K562 (cell line): ENCODE measurements around the gene EMX1. TPM values are rescaled to one million over a fixed set of nuclear protein-coding genes. Genes with fewer than 3 reads are reported as not detected.

Experiments
- ATAC-seq: fragments of 200-7000 bp; cut with Tn5 transposase; 3 replicates; pipeline ENCODE4 v1.9.1; 2020; ENCODE audit warnings: moderate library complexity
- BruUV-seq: library from RNA; stranded (reverse); fragments of 400-500 nt; replicated peaks from 2 replicates; lab custom pipeline; 2021; lab: Mats Ljungman, UMichigan
- CTCF ChIA-PET: fragments of 300-600 bp; formaldehyde crosslinking; extraction: SDS; loops from one replicate; lab custom pipeline; 2021; ENCODE audit warnings: low intra/inter-chr PET ratio; lab: Yijun Ruan, JAX
- POLR2A ChIA-PET: fragments of 300-600, 350-650 bp; sonication (Branson Sonifier 250); formaldehyde crosslinking; extraction: SDS; loops from one replicate; lab custom pipeline; 2021; ENCODE audit warnings: antibody characterized with exemption, inconsistent platforms; lab: Yijun Ruan, JAX
- DNase-seq, 4 experiments: peaks; one replicate each; pipeline versions ENCODE4 v3.0.0 to v3.0.0-alpha.2; 2011 to 2018; ENCODE audit warnings: low spot score in 3 of 4, mixed read lengths in 3 of 4; ENCODE audit errors: extremely low read depth in 1 of 4
- FAIRE-seq: peaks from 2 replicates; lab custom pipeline; 2011; peaks lifted over from hg19 to GRCh38; lab: Jason Lieb, UNC
- H2AFZ ChIP-seq: 2 replicates; pipeline ENCODE4 v1.6.0; 2011; ENCODE audit warnings: low read depth, low read length, control low read depth, inconsistent platforms
- H3K27ac ChIP-seq: fragments of 200-600 bp; 3 replicates; pipeline ENCODE4 v1.8.0; 2011; ENCODE audit warnings: low read depth, mild to moderate bottlenecking, control low read depth, inconsistent platforms, low read length, moderate library complexity, mixed read lengths; ENCODE audit errors: extremely low read depth
- H3K27me3 ChIP-seq, 2 experiments: fragments of 300-600 bp in 1 of 2; 2 replicates in 1 of 2; 3 replicates in 1 of 2; pipeline versions ENCODE4 v1.6.0 to v1.8.0; 2011; ENCODE audit warnings: inconsistent platforms in 2 of 2, low read length in 2 of 2, mild to moderate bottlenecking in 1 of 2, mixed read lengths in 1 of 2, moderate library complexity in 1 of 2; ENCODE audit not compliant: control insufficient read depth in 2 of 2, insufficient read depth in 2 of 2
- H3K36me3 ChIP-seq: fragments of 300-600 bp; 3 replicates; pipeline ENCODE4 v1.8.0; 2011; ENCODE audit warnings: mild to moderate bottlenecking, low read length, inconsistent platforms; ENCODE audit not compliant: control insufficient read depth, insufficient read depth
- H3K4me1 ChIP-seq, 2 experiments: fragments of 200-600 bp in 1 of 2; replicated peaks in 1 of 2; 2 replicates in 1 of 2; 3 replicates in 1 of 2; pipeline versions ENCODE4 v1.5.1 to v1.8.0; 2011; ENCODE audit warnings: inconsistent platforms in 2 of 2, low read length in 2 of 2, mild to moderate bottlenecking in 1 of 2, mixed read lengths in 1 of 2, moderate library complexity in 1 of 2; ENCODE audit not compliant: control insufficient read depth in 2 of 2, insufficient read depth in 2 of 2
- H3K4me2 ChIP-seq: 2 replicates; pipeline ENCODE4 v1.6.1; 2011; ENCODE audit warnings: low read length, control low read depth, inconsistent platforms, mixed read lengths; ENCODE audit not compliant: insufficient read depth
- H3K4me3 ChIP-seq: fragments of 200-600 bp; sonication (generic), shearing (Covaris generic); 2 replicates; pipeline ENCODE4 v1.5.1; 2016; ENCODE audit warnings: control low read depth, inconsistent platforms
- H3K79me2 ChIP-seq: fragments of 200-600 bp; 3 replicates; pipeline ENCODE4 v1.8.0; 2011; ENCODE audit warnings: low read length, inconsistent platforms; ENCODE audit not compliant: control insufficient read depth, insufficient read depth
- H3K9ac ChIP-seq, 2 experiments: 2 replicates each; pipeline versions ENCODE4 v1.6.0 to v1.6.1; 2011; ENCODE audit warnings: low read depth in 2 of 2, low read length in 2 of 2, control low read depth in 1 of 2, inconsistent platforms in 1 of 2, mild to moderate bottlenecking in 1 of 2, mixed read lengths in 1 of 2; ENCODE audit not compliant: insufficient read depth in 1 of 2
- H3K9me1 ChIP-seq: one replicate; pipeline ENCODE4 v1.6.0; 2011; ENCODE audit warnings: inconsistent platforms, mild to moderate bottlenecking, low read length, moderate library complexity; ENCODE audit not compliant: control insufficient read depth, insufficient read depth
- H3K9me3 ChIP-seq: replicated peaks from 2 replicates; pipeline ENCODE4 v1.5.1; 2011; ENCODE audit warnings: low read depth, low read length, inconsistent platforms; ENCODE audit not compliant: control insufficient read depth, insufficient read depth
- H4K20me1 ChIP-seq: replicated peaks from 2 replicates; pipeline ENCODE4 v1.6.1; 2011; ENCODE audit warnings: low read length, inconsistent platforms, mixed read lengths; ENCODE audit not compliant: control insufficient read depth, insufficient read depth
- ARID3A ChIP-seq: IDR thresholded peaks from 2 replicates; pipeline ENCODE4 v1.6.1; 2012; ENCODE audit warnings: low read depth, low read length, improper control_type of control experiment, borderline replicate concordance
- ARNT ChIP-seq, 2 experiments: fragments of 450-650 bp; IDR thresholded peaks; 2 replicates each; pipeline ENCODE4 v1.6.1; 2016; ENCODE audit warnings: mild to moderate bottlenecking in 1 of 2
- BMI1 ChIP-seq: fragments of 150-350 bp; IDR thresholded peaks from 2 replicates; pipeline ENCODE4 v1.6.1; 2014; ENCODE audit warnings: low read length
- CBFB ChIP-seq: sonication (generic); formaldehyde crosslinking; IDR thresholded peaks from 2 replicates; pipeline ENCODE4 v1.4.0; 2020; ENCODE audit warnings: mild to moderate bottlenecking, missing genetic modification reagents
- COPS2 ChIP-seq: fragments of 450-650 bp; conservative IDR thresholded peaks from 2 replicates; pipeline ENCODE4 v1.6.1; 2016; ENCODE audit warnings: mild to moderate bottlenecking, moderate library complexity
- CTBP1 ChIP-seq: fragments of 450-650 bp; IDR thresholded peaks from 2 replicates; pipeline ENCODE4 v1.6.1; 2016; ENCODE audit warnings: borderline replicate concordance
- CXXC5 ChIP-seq: fragments of 250-450 bp; sonication (Bioruptor Pico); IDR thresholded peaks from 2 replicates; pipeline ENCODE4 v1.8.0; 2022; ENCODE audit warnings: inconsistent platforms, mild to moderate bottlenecking, moderate library complexity
- FOXK1 ChIP-seq: sonication (generic); formaldehyde crosslinking; IDR thresholded peaks from 2 replicates; pipeline ENCODE4 v1.8.0; 2022; ENCODE audit warnings: missing genetic modification reagents, mild to moderate bottlenecking, borderline replicate concordance
- HOXB6 ChIP-seq: fragments of 250-450 bp; sonication (Bioruptor Pico); IDR thresholded peaks from 2 replicates; pipeline ENCODE4 v1.5.1; 2022; ENCODE audit warnings: mild to moderate bottlenecking, borderline replicate concordance
- MYBL2 ChIP-seq, 2 experiments: fragments of 450-650 bp in 1 of 2; sonication (generic) in 1 of 2; formaldehyde crosslinking in 1 of 2; IDR thresholded peaks; 2 replicates each; pipeline versions ENCODE4 v1.6.1 to v1.8.1; 2017 to 2022; ENCODE audit warnings: borderline replicate concordance in 1 of 2, inconsistent platforms in 1 of 2, low read depth in 1 of 2, mild to moderate bottlenecking in 1 of 2, missing genetic modification reagents in 1 of 2, moderate library complexity in 1 of 2
- NEUROD1 ChIP-seq: fragments of 150-350 bp; IDR thresholded peaks from 2 replicates; pipeline ENCODE4 v1.6.1; 2014; ENCODE audit warnings: borderline replicate concordance, low read length, low read depth; ENCODE audit not compliant: partially characterized antibody
- NUFIP1 ChIP-seq: fragments of 450-650 bp; IDR thresholded peaks from 2 replicates; pipeline ENCODE4 v1.6.1; 2018; ENCODE audit not compliant: partially characterized antibody
- PCBP1 ChIP-seq: fragments of 200-400 bp; formaldehyde crosslinking; IDR thresholded peaks from 2 replicates; pipeline ENCODE4 v1.6.1; 2018; ENCODE audit warnings: mild to moderate bottlenecking, low read depth, low read length; ENCODE audit not compliant: poor library complexity, severe bottlenecking
- PRPF4 ChIP-seq: fragments of 200-400 bp; formaldehyde crosslinking; IDR thresholded peaks from one replicate; pipeline ENCODE4 v1.6.1; 2017; ENCODE audit warnings: low read length, low read depth, mild to moderate bottlenecking; ENCODE audit not compliant: insufficient read depth, poor library complexity, severe bottlenecking
- SAFB ChIP-seq: fragments of 200-400 bp; formaldehyde crosslinking; IDR thresholded peaks from 2 replicates; pipeline ENCODE4 v1.6.1; 2017; ENCODE audit warnings: low read depth, low read length, borderline replicate concordance
- TCF3 ChIP-seq: sonication (generic); formaldehyde crosslinking; IDR thresholded peaks from 2 replicates; pipeline ENCODE4 v1.4.0; 2020; ENCODE audit warnings: mild to moderate bottlenecking, missing genetic modification reagents
- TFAM ChIP-seq: fragments of 250-450 bp; sonication (Bioruptor Pico); conservative IDR thresholded peaks from 2 replicates; pipeline ENCODE4 v1.5.0; 2021; ENCODE audit warnings: mild to moderate bottlenecking, moderate library complexity
- XRCC4 ChIP-seq: IDR thresholded peaks from one replicate; pipeline ENCODE4 v1.6.1; 2011; ENCODE audit not compliant: insufficient read depth, insufficient read length; ENCODE audit errors: extremely low read depth
- XRCC5 ChIP-seq: fragments of 200-400 bp; formaldehyde crosslinking; IDR thresholded peaks from 2 replicates; pipeline ENCODE4 v1.6.1; 2017; ENCODE audit warnings: low read depth, mild to moderate bottlenecking, low read length
- ZBTB7A ChIP-seq: IDR thresholded peaks from 2 replicates; pipeline ENCODE4 v1.6.1; 2011; ENCODE audit warnings: low read depth, mild to moderate bottlenecking, low read length, moderate library complexity, borderline replicate concordance; ENCODE audit not compliant: control insufficient read depth
- ZNF197 ChIP-seq: fragments of 200-800 bp; sonication (Bioruptor generic); IDR thresholded peaks from 2 replicates; pipeline ENCODE4 v1.6.1; 2016; ENCODE audit warnings: low read depth, missing genetic modification characterization, missing compliant biosample characterization
- WGBS: fragments of 100-300 bp; shearing (Covaris generic); methylation state at CpG from one replicate; pipeline ENCODE4 v1.1.6; 2016; ENCODE audit warnings: low coverage, mixed read lengths; ENCODE audit not compliant: insufficient coverage; ENCODE audit errors: missing lambda C conversion rate; 5-methylcytosine and 5-hydroxymethylcytosine counted together
- in situ Hi-C: fragments of 300-500 bp; cut with MboI; formaldehyde crosslinking; loops from 4 replicates; pipeline ENCODE4 v1.15.0; 2018; ENCODE audit warnings: inconsistent platforms, mixed read lengths
- intact Hi-C: fragments of 100-400 bp; cut with micrococcal nuclease; formaldehyde crosslinking; loops from 2 replicates; pipeline ENCODE4 v1.14.2; 2022
- polyA plus RNA-seq, 8 experiments: library from polyadenylated mRNA; depleted of rRNA in 4 of 8; stranded (reverse) in 5 of 8; unstranded in 3 of 8; fragments of >200 nt; fragmentation: Nextera tagmentation in 2 of 8; fragmentation: Illumina TruSeq in 1 of 8; extraction: Ambion mirVana in 2 of 8; extraction: Trizol in 1 of 8; gene quantifications; 2 replicates each; pipeline versions ENCODE4 v1.2.1 to v1.2.3, GENCODE V29; 2011 to 2014; ENCODE audit warnings: inconsistent platforms in 1 of 8, missing spikeins in 1 of 8
- total RNA-seq, 7 experiments: library from RNA; depleted of rRNA in 6 of 7; stranded (reverse); fragments of >200 nt in 6 of 7; fragmentation: Illumina TruSeq in 2 of 7; extraction: Trizol in 2 of 7; gene quantifications; 2 replicates each; pipeline versions ENCODE4 v1.2.1 to v1.2.3, GENCODE V29; 2011 to 2021; ENCODE audit warnings: low replicate concordance in 1 of 7

The EMX1 gene
- total and polyA plus RNA-seq, 9 of the 15 experiments (the other 6 are each of a cell fraction or from before 2014, with no cell fraction given) = 0.10 to 0.32 (median 0.21) TPM; not detected in 6

GRCh38 chr2:72915907-72916742 lies 1.2 kb upstream of the EMX1 start:
- FAIRE-seq = no peak
- POLR2A ChIA-PET = interaction anchor here (1.2 kb wide), 1 partner anchor 9 kb away, joined by 3 read pairs; no protein-coding TSS in a partner anchor
- intact Hi-C loops = no loop called here
- H3K9me3 ChIP-seq = no peaks in the 10 kb centered on the region
- no peak overlapping the region for H3K4me2 ChIP-seq
- CTCF ChIA-PET = no interaction called here
- WGBS = 17% methylated on average over 39 of the region's 86 CpGs
- no peak overlapping the region for H2AFZ ChIP-seq
- H3K9me1 ChIP-seq = no peaks in the 10 kb centered on the region
- in situ Hi-C loops = no loop called here
- H3K27ac ChIP-seq = no peak overlapping the region
- H3K79me2 ChIP-seq = no peaks in the 10 kb centered on the region
- ATAC-seq = peak; percentile 87
- no TSS peak for BruUV-seq
- no peaks in the 10 kb centered on the region for H3K36me3 ChIP-seq
- H3K9ac ChIP-seq = peak overlapping the region in 1 of 2 experiments; percentile 58; a peak in 2 of 4 replicates
- no peak overlapping the region; the same call in 1 of the 2 replicates for H3K4me3 ChIP-seq
- peaks cover 0 to 53% of the 10 kb centered on the region in 2 experiments; a peak in 3 of 5 replicates for H3K4me1 ChIP-seq
- peaks cover 61 to 68% of the 10 kb centered on the region in 2 experiments for H3K27me3 ChIP-seq
- peak; percentile 66 to 71 (median 70) for DNase-seq
- peaks cover 26% of the 10 kb centered on the region; the same call in 1 of the 2 replicates for H4K20me1 ChIP-seq
- peak; percentile 16; the same call in 1 of the 2 replicates for TF ChIP-seq CTBP1
- peak; percentile 54 for TF ChIP-seq CXXC5 (CRISPR knock-in tag)
- TF ChIP-seq HOXB6 (CRISPR knock-in tag) = no peak
- TF ChIP-seq ZNF197 (CRISPR knock-in tag) = no peak
- TF ChIP-seq COPS2 = no peak
- peak; percentile 33; the same call in 1 of the 2 replicates for TF ChIP-seq SAFB
- TF ChIP-seq NEUROD1 = peak; percentile 90
- TF ChIP-seq TCF3 (CRISPR knock-in tag) = no peak
- TF ChIP-seq MYBL2 (IDR thresholded peaks at IDR 0.05; ENCODE audit: low read depth) = no peak
- no peak for TF ChIP-seq MYBL2 (CRISPR knock-in tag; IDR thresholded peaks at IDR 0.05; ENCODE audit: borderline replicate concordance)
- no peak for TF ChIP-seq TFAM (CRISPR knock-in tag)
- no peak for TF ChIP-seq CBFB (CRISPR knock-in tag)
- no peak for TF ChIP-seq ARNT (IDR thresholded peaks at IDR 0.05)
- TF ChIP-seq XRCC4 = no peak
- TF ChIP-seq ZBTB7A = peak; percentile 47; the same call in 1 of the 2 replicates
- TF ChIP-seq FOXK1 (CRISPR knock-in tag) = no peak
- TF ChIP-seq ARID3A = no peak
- no peak for TF ChIP-seq XRCC5
- TF ChIP-seq NUFIP1 = no peak
- peak; percentile 69 for TF ChIP-seq PCBP1
- no peak for TF ChIP-seq PRPF4
- no peak for TF ChIP-seq BMI1
